OCI-LY3 (cell line): ENCODE data around the gene TRIM28.

Experiments
- EZH2phosphoT487 ChIP-seq: fragments of 200-600 bp; shearing (Covaris generic); IDR thresholded peaks from 2 replicates; pipeline ENCODE4 v1.6.1; 2018; ENCODE audit warnings: antibody characterized with exemption, mixed run types, low read depth
- TF ChIP-seq, protein P1 (sequence below): fragments of 200-600, 300-600 bp; sonication (generic); IDR thresholded peaks from 2 replicates; pipeline ENCODE4 v1.5.1; 2014; ENCODE audit warnings: antibody characterized with exemption, low read length, low read depth

DNA sequence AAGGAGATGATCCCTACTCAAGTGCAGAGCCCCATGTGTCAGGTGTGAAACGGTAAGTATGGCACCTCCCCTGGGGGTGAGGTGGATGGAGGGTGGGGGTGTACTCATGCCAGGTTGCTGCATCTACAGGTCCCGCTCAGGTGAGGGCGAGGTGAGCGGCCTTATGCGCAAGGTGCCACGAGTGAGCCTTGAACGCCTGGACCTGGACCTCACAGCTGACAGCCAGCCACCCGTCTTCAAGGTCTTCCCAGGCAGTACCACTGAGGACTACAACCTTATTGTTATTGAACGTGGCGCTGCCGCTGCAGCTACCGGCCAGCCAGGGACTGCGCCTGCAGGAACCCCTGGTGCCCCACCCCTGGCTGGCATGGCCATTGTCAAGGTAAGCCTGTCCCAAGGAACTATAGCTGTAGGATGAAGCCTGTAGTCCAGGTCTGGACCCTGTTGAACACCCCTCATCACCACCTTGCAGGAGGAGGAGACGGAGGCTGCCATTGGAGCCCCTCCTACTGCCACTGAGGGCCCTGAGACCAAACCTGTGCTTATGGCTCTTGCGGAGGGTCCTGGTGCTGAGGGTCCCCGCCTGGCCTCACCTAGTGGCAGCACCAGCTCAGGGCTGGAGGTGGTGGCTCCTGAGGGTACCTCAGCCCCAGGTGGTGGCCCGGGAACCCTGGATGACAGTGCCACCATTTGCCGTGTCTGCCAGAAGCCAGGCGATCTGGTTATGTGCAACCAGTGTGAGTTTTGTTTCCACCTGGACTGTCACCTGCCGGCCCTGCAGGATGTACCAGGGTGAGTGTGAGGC, 5.2 kb downstream of the TRIM28 start:
- TF ChIP-seq, protein P1, sequence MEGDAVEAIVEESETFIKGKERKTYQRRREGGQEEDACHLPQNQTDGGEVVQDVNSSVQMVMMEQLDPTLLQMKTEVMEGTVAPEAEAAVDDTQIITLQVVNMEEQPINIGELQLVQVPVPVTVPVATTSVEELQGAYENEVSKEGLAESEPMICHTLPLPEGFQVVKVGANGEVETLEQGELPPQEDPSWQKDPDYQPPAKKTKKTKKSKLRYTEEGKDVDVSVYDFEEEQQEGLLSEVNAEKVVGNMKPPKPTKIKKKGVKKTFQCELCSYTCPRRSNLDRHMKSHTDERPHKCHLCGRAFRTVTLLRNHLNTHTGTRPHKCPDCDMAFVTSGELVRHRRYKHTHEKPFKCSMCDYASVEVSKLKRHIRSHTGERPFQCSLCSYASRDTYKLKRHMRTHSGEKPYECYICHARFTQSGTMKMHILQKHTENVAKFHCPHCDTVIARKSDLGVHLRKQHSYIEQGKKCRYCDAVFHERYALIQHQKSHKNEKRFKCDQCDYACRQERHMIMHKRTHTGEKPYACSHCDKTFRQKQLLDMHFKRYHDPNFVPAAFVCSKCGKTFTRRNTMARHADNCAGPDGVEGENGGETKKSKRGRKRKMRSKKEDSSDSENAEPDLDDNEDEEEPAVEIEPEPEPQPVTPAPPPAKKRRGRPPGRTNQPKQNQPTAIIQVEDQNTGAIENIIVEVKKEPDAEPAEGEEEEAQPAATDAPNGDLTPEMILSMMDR, result no peak
- no peak for TF ChIP-seq EZH2phosphoT487
